Retina (tissue), 1 donor: ENCODE measurements around the gene PFKFB3.
A peak's percentile ranks its signal among the peaks of the same experiment; 100 is the strongest.
"Not testable (repeated sequence)": the region's sequence is repeated elsewhere in the genome, so short reads cannot be mapped to it uniquely, and the experiment has no call there.

Experiments
- DNase-seq: peaks from one replicate; pipeline ENCODE4 v3.0.0-alpha.2; 2016

Gene PFKFB3

GRCh38 chr10:6239213-6239991 lies 36.7 kb downstream of the PFKFB3 start:
- no peak for DNase-seq

GRCh38 chr10:6240254-6240653 lies 37.5 kb downstream of the PFKFB3 start:
- DNase-seq = no peak

DNA sequence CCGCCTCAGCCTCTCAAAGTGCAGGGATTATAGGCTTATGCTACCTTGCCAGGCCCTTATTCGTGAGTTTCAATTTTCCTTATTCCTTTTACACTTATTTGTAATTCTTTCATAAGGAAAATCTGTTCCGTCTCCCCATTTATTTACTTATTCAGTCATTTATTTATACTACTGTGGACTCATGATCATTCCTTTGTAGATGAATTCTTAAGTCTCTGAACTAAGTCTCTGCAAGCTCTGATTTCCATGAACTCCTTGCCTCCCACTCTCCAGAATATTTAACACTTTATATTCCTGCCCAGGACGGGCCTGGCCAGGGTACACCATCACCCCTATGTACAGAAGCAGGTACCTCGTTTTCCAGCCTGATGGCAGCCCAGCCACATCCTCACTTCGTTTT lies 39.4 kb downstream of the PFKFB3 start:
- DNase-seq = no peak

DNA sequence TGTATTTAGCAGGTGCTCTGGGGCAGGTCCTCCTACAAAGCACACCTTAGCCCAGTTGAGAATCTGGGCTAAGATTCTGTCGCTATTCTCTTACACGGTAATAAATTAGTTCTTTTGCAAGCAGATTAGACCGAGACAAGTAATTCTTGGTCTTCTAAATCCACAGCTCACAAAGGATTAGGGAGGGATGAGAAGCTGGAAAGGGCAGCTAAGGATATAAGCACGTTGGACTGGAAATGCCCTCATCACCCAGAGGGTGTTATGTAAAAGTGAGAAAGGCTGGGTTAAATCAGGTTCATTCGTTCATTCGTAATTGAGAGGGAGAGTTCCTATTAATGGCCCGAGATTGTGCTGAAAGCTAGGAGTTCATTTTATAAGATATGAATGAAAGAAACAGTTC lies 41.8 kb downstream of the PFKFB3 start:
- DNase-seq = peak; percentile 17

- DNase-seq = peak; percentile 12
Measured at GRCh38 chr10:6247041-6247712, 44.4 kb downstream of the PFKFB3 start.

- not testable (repeated sequence) for DNase-seq
Measured at GRCh38 chr10:6248908-6249307, 46.2 kb downstream of the PFKFB3 start.

DNA sequence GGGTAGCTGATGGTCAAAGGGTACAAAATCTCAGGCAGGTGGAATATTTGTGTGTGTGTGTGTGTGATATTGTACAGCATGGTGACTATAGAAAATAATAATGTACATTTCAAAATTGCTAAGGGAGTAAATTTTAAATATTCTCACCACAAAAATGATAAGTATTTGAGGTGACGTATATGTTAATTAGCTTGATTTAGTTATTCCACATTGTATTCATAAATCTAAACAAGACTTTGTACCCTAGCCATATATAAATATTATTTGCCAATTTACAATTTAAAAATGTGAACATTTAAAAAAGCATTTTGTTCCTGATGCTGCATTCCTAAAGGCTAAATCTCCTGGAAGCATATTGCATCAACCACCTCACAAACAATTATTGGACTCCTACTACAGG lies 47.0 kb downstream of the PFKFB3 start:
- no peak for DNase-seq

DNA sequence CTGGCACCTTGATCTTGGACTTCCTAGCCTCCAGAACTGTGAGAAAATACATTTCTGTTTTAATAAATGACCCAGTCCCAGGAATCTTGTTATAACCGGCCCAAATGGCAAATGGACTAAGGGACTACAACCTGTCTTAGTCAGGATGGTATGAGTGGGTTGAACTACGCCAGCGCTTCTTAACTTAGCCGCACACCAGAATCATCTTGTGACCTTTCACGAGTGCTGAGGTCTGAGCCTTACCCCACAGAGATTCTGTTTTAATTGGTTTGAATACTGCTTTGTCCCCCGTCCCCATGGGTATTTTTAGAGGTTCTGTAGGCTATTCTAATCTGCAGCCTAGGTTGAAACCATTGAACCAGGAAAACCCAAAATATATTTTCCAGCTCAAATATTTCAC lies 48.0 kb downstream of the PFKFB3 start:
- no peak for DNase-seq

DNA sequence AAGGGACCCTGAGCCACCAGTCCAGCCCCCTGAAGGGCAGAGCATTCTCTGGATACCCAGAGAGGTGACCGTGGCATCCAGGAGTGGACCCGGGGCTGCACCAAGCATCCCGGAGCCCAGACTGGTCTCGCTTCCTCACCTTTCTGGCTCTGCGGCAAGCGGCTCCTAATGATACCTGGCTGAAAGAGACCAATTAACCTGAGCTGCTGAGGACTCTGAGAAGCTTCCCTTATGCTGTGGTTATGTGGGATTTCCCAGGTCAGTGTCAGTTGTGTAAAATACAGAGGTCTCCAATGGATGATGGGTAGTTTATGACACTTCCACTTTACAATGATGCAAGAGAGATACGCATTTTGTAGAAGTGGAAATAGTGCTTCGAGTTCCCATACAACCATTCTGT lies 51.5 kb downstream of the PFKFB3 start:
- no peak for DNase-seq

DNA sequence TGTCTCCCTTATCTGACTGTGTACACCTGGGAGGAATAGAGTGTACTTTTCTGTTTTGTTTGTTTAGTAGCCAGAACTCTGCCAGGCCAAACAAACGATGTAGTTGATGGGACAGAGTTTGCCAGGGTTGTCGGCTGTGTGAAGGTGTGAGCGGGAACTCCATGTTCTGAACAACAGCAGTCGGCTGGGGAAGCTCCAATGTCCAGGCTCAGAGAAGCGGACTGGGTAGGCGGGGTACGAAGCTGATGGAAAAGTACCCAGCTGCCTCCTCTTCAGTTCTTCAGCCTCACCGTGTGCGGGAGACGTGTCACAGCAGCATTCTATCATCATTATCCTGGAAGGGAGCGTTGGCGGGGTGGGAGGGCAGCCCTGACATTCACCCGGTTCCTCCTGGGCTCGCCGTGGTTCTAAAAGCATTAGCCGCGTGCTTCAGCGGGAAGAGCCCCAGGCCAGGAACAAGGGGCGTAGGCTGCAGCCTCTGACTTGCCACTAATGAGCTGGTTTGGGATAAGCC lies 52.9 kb downstream of the PFKFB3 start:
- DNase-seq = no peak

DNA sequence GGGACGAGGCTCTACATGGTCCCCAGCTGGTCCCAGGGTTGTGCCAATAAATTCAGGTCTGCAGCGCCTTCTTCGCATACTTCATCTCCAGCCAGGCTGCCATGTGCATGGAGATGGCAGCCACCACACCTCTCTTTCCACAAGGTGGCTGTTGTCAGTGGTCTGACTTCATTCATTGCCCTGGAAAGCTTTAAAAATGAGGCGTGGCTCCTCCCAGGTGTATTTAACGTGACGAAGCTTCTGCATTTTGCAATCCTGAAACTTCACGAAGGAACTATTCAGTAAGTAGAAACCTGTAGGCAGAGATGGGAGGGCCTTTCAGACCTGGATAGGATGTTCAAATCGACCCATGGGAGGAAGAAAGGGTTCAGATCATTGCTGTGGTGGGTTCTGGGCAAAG lies 53.7 kb downstream of the PFKFB3 start:
- no peak for DNase-seq

- DNase-seq = no peak
Measured at GRCh38 chr10:6259153-6259552, 56.4 kb downstream of the PFKFB3 start.

- no peak for DNase-seq
Measured at GRCh38 chr10:6260843-6261242, 58.1 kb downstream of the PFKFB3 start.

DNA sequence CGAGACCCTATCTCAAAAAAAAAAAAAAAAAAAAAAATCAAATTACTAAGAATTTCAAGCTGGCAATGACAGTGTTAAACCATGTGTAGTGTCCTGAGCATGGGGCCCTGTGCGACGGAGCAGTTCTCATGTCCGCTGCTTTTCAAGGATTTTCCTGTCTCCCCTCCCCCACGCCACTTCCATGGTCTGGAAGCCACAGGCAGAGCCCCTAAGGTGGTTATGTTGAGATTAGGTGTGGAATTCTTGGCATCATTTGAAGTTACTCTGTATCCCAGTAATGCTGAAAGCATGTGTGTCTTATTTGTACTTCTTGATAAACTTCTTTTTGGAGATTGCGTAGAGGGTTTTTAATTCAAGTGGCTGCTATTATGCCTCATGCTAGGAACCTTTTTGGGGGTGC lies 65.2 kb downstream of the PFKFB3 start:
- DNase-seq = no peak

- no peak for DNase-seq
Measured at GRCh38 chr10:6269432-6269831, 66.7 kb downstream of the PFKFB3 start.

DNA sequence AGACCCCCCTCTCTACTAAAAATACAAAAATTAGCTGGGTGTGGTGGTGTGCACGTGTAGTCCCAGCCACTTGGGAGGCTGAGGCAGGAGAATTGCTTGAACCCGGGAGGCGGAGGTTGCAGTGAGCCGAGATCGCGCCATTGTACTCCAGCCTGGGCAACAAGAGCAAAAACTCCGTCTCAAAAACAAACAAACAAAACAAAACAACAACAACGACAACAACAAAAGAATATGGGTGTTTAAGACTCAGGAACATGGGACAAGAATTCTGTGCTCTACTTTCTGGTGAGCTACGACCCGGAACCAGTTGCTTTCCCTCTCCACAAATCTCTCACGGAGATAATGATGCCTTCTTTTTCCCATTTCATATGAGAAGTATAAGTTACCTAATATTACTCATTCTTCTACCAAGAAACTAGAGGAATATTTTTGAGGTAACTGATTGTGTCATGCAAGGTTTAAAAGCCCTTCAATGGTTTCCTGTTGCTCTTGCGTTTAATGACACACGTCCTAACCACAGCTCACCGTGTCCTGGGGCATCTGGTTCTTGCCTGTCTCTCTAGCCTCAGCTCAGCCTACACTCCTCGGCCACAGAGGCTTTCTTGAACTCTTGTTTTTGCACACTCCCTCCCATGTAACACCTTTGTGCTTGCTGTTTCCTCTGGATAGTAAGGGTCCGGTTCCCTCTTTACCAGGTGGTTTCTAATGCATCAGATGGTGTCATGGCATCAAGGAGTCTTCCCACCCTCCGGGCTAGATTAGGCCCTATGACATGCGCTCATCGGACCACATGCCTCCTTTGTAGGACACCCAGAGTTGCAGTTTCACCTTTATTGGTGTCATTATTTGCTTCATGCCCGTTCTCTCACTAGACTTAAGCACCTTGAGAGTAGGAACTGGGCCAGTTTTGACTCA lies 67.5 kb downstream of the PFKFB3 start:
- no peak for DNase-seq

- DNase-seq = no peak
Measured at GRCh38 chr10:6270951-6271350, 68.2 kb downstream of the PFKFB3 start.

DNA sequence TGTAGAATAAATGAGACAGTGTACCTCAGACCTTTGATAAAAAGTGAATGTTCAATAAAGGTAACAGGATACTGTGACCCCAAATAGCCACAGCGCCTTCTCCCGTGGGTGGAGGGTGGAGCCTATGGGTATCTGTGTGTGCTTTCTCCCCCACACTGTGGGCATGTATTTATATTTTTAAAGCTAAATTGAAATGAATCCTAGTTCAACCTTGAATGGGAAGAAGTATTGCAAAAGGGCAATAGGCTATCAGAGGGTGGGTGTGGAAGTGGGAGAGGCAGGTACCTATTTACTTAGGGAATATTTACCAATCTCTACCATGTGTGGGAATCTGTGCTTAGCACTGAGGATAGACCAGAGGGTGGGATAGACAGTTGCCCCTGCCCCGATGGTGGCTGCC lies 68.9 kb downstream of the PFKFB3 start:
- DNase-seq = no peak

DNA sequence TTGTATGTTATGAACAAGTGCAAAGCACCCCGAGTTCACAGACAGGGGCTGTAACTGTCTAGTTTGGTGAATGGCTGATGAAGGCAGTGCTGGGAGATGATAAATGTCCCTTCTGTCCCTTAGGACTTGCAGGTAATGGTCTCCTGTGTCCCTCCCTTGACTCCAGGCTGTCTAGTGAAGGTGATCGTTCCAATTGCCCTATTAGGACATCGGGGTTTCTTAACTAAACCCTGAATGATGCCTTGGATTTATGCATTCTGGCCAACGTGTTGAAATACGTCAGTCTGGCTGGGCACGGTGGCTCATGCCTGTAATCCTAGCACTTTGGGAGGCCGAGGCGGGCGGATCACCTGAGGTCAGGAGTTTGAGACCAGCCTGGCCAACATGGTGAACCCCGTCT lies 69.4 kb downstream of the PFKFB3 start:
- no peak for DNase-seq

- no peak for DNase-seq
Measured at GRCh38 chr10:6273351-6273750, 70.6 kb downstream of the PFKFB3 start.

- no peak for DNase-seq
Measured at GRCh38 chr10:6274040-6274439, 71.3 kb downstream of the PFKFB3 start.

- no peak for DNase-seq
Measured at GRCh38 chr10:6274484-6274883, 71.8 kb downstream of the PFKFB3 start.
